Osteoblast (primary cell): ENCODE measurements around the gene CHST9. TPM values are rescaled to one million over a fixed set of nuclear protein-coding genes. Genes with fewer than 3 reads are reported as not detected.

ENCODE experiments used
- DNase-seq: peaks from one replicate; pipeline ENCODE4 v3.0.0; 2011; ENCODE audit warnings: low spot score, mixed read lengths; ENCODE audit not compliant: insufficient read length; ENCODE audit errors: missing footprints
- H2AFZ ChIP-seq: 2 replicates; pipeline ENCODE4 v1.6.0; 2011; ENCODE audit warnings: mild to moderate bottlenecking, low read length
- H3K27ac ChIP-seq: 2 replicates; pipeline ENCODE4 v1.5.1; 2011; ENCODE audit warnings: mild to moderate bottlenecking, low read depth, low read length, moderate library complexity
- H3K27me3 ChIP-seq: 2 replicates; pipeline ENCODE4 v1.6.0; 2012; ENCODE audit warnings: mild to moderate bottlenecking, control low read depth, inconsistent platforms, low read length, moderate library complexity; ENCODE audit not compliant: insufficient read depth
- H3K36me3 ChIP-seq: 2 replicates; pipeline ENCODE4 v1.5.1; 2011; ENCODE audit warnings: mild to moderate bottlenecking, low read length, control low read depth, moderate library complexity; ENCODE audit not compliant: insufficient read depth
- H3K4me1 ChIP-seq: 2 replicates; pipeline ENCODE4 v1.5.1; 2011; ENCODE audit warnings: mild to moderate bottlenecking, low read length, control low read depth, moderate library complexity; ENCODE audit not compliant: insufficient read depth
- H3K4me2 ChIP-seq: 2 replicates; pipeline ENCODE4 v1.6.0; 2011; ENCODE audit warnings: mild to moderate bottlenecking, low read length; ENCODE audit not compliant: insufficient read depth
- H3K4me3 ChIP-seq: fragments of 200-600 bp; sonication (generic); 3 replicates; pipeline ENCODE4 v1.5.1; 2012; ENCODE audit warnings: mild to moderate bottlenecking, low read length, inconsistent platforms; ENCODE audit not compliant: insufficient read depth
- H3K79me2 ChIP-seq: 2 replicates; pipeline ENCODE4 v1.6.0; 2012; ENCODE audit warnings: mild to moderate bottlenecking, low read length, control low read depth, inconsistent platforms; ENCODE audit not compliant: insufficient read depth
- H3K9me3 ChIP-seq: 2 replicates; pipeline ENCODE4 v1.5.1; 2011; ENCODE audit warnings: low read depth, low read length, control low read depth
- H4K20me1 ChIP-seq: 2 replicates; pipeline ENCODE4 v1.6.0; 2012; ENCODE audit warnings: mild to moderate bottlenecking, low read length, control low read depth; ENCODE audit not compliant: insufficient read depth
- total RNA-seq: library from RNA; depleted of rRNA; stranded (reverse); fragments of >200 nt; gene quantifications from 2 replicates; pipeline ENCODE4 v1.2.3, GENCODE V29; 2012
- TF ChIP-seq, protein P1 (sequence below): IDR thresholded peaks from 2 replicates; pipeline ENCODE4 v1.5.1; 2011; ENCODE audit warnings: mild to moderate bottlenecking, low read depth, low read length, moderate library complexity; ENCODE audit errors: extremely low read depth

CHST9 gene
- total RNA-seq, 1 donor = not detected

DNA sequence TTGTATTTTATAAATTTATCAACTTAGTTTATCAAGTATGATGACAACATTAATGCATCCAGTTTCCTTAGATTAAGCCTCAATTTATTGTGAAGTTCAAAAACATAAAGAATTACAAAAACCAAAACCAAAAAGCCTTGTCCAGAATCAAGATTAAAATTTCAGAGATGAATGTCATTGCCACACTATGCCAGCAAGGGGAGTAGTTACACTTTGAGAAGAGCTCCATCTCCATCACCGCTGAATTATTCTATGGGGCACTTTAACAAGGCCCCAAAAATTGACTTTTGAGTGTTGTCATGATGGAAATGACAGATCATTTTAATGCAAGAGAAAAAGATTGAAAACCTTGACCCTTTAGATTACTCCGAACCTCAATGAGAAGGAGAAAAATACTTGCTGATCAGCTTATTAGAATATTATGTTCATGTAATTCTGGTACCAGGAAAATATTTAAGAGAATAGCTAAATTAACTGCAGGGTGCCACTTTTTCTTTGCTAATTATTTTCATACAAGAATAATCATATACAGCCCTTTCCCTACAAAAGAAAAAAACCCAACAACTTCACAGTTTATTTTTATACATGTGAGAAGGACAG is 167.1 kb downstream of the CHST9 start:
- no peaks in the 10 kb centered on the region for H3K27me3 ChIP-seq
- no peak overlapping the region for H2AFZ ChIP-seq
- no peaks in the 10 kb centered on the region for H3K79me2 ChIP-seq
- TF ChIP-seq, protein P1, sequence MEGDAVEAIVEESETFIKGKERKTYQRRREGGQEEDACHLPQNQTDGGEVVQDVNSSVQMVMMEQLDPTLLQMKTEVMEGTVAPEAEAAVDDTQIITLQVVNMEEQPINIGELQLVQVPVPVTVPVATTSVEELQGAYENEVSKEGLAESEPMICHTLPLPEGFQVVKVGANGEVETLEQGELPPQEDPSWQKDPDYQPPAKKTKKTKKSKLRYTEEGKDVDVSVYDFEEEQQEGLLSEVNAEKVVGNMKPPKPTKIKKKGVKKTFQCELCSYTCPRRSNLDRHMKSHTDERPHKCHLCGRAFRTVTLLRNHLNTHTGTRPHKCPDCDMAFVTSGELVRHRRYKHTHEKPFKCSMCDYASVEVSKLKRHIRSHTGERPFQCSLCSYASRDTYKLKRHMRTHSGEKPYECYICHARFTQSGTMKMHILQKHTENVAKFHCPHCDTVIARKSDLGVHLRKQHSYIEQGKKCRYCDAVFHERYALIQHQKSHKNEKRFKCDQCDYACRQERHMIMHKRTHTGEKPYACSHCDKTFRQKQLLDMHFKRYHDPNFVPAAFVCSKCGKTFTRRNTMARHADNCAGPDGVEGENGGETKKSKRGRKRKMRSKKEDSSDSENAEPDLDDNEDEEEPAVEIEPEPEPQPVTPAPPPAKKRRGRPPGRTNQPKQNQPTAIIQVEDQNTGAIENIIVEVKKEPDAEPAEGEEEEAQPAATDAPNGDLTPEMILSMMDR = no peak
- DNase-seq = no peak
- H3K9me3 ChIP-seq = no peaks in the 10 kb centered on the region
- H3K27ac ChIP-seq = no peak overlapping the region
- H3K4me1 ChIP-seq = no peaks in the 10 kb centered on the region
- no peaks in the 10 kb centered on the region for H3K36me3 ChIP-seq
- no peak overlapping the region for H3K4me3 ChIP-seq
- H3K4me2 ChIP-seq = no peak overlapping the region
- H4K20me1 ChIP-seq = no peaks in the 10 kb centered on the region

DNA sequence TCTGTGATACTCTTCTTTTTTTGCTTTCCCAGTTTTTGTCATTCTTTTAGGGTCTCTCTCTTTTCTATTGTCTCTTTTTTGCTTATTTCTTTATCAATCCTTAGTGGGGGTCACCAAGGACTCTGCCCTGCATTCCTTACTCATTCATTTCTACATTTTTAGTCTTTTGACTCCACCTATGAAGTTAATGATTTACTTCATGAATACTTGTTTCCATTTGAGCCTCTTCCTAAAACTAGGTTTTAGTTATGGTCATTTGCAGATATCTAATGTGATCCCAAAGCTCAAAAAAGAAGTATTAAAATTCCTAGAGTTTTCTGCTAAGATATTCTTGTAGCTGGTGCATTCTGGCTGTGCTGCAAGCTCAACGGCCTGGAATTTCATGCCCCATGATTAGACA is 170.3 kb downstream of the CHST9 start:
- no peaks in the 10 kb centered on the region for H3K79me2 ChIP-seq
- no peak overlapping the region for H3K27ac ChIP-seq
- H3K9me3 ChIP-seq = no peaks in the 10 kb centered on the region
- H3K4me3 ChIP-seq = no peak overlapping the region
- H4K20me1 ChIP-seq = no peaks in the 10 kb centered on the region
- H3K27me3 ChIP-seq = no peaks in the 10 kb centered on the region
- H2AFZ ChIP-seq = no peak overlapping the region
- no peak overlapping the region for H3K4me2 ChIP-seq
- no peak for DNase-seq
- TF ChIP-seq, protein P1 = no peak
- H3K36me3 ChIP-seq = no peaks in the 10 kb centered on the region
- H3K4me1 ChIP-seq = no peaks in the 10 kb centered on the region

DNA sequence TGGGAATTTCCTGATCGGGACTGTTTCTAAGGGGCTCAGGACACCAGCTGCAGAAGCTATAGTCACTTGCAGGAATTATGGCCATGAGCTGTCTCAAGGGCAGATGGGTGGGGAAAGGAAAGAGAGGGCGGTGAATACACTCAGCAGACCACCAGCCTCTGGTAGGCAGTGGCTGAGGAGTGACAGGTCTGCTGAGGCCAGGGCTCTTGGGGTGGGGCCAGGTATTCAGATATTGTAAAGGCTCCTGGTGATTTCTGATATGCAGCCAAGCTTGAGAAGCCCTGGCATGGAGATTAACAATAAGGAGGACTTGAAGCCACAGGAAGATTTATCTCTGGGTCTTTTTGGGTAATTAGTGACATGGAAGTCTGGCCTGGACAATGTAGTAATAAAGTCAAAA is 174.3 kb downstream of the CHST9 start:
- H3K36me3 ChIP-seq = no peaks in the 10 kb centered on the region
- H3K4me2 ChIP-seq = no peak overlapping the region
- no peak overlapping the region for H3K27ac ChIP-seq
- TF ChIP-seq, protein P1 = no peak
- H3K4me3 ChIP-seq = no peak overlapping the region
- no peaks in the 10 kb centered on the region for H3K4me1 ChIP-seq
- no peak for DNase-seq
- no peak overlapping the region for H2AFZ ChIP-seq
- no peaks in the 10 kb centered on the region for H3K27me3 ChIP-seq
- H3K79me2 ChIP-seq = no peaks in the 10 kb centered on the region
- no peaks in the 10 kb centered on the region for H4K20me1 ChIP-seq
- H3K9me3 ChIP-seq = no peaks in the 10 kb centered on the region

DNA sequence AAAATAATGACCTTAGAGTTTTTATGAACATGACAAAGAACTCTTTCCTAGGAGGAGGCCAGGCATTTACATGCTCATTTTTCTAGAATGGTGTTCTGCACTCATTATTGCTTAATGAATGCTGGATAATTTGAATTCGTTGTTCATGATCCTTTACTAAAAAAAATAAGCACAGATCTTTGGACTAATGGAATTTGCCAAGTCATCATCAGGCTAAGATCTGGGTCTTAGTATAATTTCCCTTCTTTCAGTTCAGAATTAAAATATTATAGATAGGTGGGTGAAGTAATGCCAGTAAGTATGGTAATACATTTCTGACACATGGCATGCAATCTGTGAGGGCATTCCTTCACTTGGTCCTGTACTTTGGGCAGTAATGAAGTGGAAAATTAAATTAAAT is 175.8 kb downstream of the CHST9 start:
- no peak overlapping the region for H3K27ac ChIP-seq
- DNase-seq = no peak
- no peaks in the 10 kb centered on the region for H3K4me1 ChIP-seq
- no peaks in the 10 kb centered on the region for H4K20me1 ChIP-seq
- H2AFZ ChIP-seq = no peak overlapping the region
- H3K27me3 ChIP-seq = no peaks in the 10 kb centered on the region
- TF ChIP-seq, protein P1 = no peak
- no peaks in the 10 kb centered on the region for H3K36me3 ChIP-seq
- no peaks in the 10 kb centered on the region for H3K9me3 ChIP-seq
- no peak overlapping the region for H3K4me2 ChIP-seq
- no peaks in the 10 kb centered on the region for H3K79me2 ChIP-seq
- no peak overlapping the region for H3K4me3 ChIP-seq
